Endothelial cell of umbilical vein (primary cell): Measurements from ENCODE around the gene RPS8.
A peak's percentile ranks its signal among the peaks of the same experiment; 100 is the strongest.

ENCODE experiments used
- POLR2A ChIP-seq: IDR thresholded peaks from 2 replicates; pipeline ENCODE4 v1.6.1; 2012; ENCODE audit warnings: low read depth, mild to moderate bottlenecking, control low read depth, low read length
- TF ChIP-seq, protein P1 (sequence below), 2 donors: IDR thresholded peaks; 1 replicate in 1 of 2; 2 replicates in 1 of 2; pipeline ENCODE4 v1.5.1; 2011; ENCODE audit warnings: low read length in 2 of 2, mild to moderate bottlenecking in 2 of 2, moderate library complexity in 2 of 2, control low read depth in 1 of 2, inconsistent platforms in 1 of 2, low read depth in 1 of 2; ENCODE audit not compliant: insufficient read depth in 1 of 2; ENCODE audit errors: extremely low read depth in 1 of 2

DNA sequence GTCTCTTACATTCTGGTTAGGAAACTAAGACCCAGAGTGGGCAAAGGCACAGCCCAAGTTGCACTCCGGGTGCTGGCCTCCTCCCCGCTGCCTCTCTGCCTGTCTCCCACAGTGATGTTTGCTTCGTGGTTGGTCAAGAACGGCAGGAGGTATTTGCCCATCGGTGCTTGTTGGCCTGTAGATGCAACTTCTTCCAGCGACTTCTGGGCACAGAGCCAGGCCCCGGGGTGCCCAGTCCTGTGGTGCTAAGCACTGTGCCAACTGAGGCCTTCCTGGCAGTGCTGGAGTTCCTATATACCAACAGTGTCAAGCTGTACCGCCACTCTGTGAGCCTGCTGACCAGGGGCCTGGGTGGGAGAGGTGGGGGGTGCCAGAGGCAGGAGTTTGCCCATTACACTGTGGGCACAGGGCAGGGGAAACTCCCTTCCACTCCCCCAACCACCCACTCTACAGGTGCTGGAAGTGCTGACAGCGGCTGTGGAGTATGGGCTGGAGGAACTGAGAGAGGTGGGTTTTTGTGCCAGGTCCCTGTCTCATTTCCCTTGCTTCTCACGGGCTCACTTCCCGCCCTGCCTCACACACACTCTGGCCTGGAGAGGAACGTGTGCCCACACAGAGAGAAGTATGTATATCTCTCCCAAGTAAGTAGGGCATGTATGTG is 34.9 kb downstream of the RPS8 start:
- TF ChIP-seq, protein P1, sequence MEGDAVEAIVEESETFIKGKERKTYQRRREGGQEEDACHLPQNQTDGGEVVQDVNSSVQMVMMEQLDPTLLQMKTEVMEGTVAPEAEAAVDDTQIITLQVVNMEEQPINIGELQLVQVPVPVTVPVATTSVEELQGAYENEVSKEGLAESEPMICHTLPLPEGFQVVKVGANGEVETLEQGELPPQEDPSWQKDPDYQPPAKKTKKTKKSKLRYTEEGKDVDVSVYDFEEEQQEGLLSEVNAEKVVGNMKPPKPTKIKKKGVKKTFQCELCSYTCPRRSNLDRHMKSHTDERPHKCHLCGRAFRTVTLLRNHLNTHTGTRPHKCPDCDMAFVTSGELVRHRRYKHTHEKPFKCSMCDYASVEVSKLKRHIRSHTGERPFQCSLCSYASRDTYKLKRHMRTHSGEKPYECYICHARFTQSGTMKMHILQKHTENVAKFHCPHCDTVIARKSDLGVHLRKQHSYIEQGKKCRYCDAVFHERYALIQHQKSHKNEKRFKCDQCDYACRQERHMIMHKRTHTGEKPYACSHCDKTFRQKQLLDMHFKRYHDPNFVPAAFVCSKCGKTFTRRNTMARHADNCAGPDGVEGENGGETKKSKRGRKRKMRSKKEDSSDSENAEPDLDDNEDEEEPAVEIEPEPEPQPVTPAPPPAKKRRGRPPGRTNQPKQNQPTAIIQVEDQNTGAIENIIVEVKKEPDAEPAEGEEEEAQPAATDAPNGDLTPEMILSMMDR (IDR thresholded peaks at IDR 0.05; ENCODE audit: extremely low read depth in 1 of 2, insufficient read depth in 1 of 2, low read depth in 1 of 2, low read length in 2 of 2): no peak
- peak; percentile 9 for TF ChIP-seq POLR2A
